ENCODE measurements around the gene NOS2. TPM values are rescaled to one million over a fixed set of nuclear protein-coding genes. Genes with fewer than 3 reads are reported as not detected.

The NOS2 gene
- total RNA-seq, 1 experiment from 2014 or later = 1.4 TPM

GRCh38 chr17:27776882-27777624 lies 23.3 kb downstream of the NOS2 start (continued):
- no peak for TF ChIP-seq PRDM15 (CRISPR knock-in tag; IDR thresholded peaks at IDR 0.05)
- no peak for TF ChIP-seq FOXJ3 (CRISPR knock-in tag; IDR thresholded peaks at IDR 0.05; ENCODE audit: borderline replicate concordance)
- no peak for TF ChIP-seq RELA (CRISPR knock-in tag; IDR thresholded peaks at IDR 0.05; ENCODE audit: borderline replicate concordance)
- no peak for TF ChIP-seq NR2C2 (CRISPR knock-in tag; IDR thresholded peaks at IDR 0.05)
- no peak for TF ChIP-seq IRF2 (CRISPR knock-in tag; IDR thresholded peaks at IDR 0.05; ENCODE audit: borderline replicate concordance, low read depth)
- TF ChIP-seq TEAD1 (CRISPR knock-in tag; IDR thresholded peaks at IDR 0.05) = no peak

- H3K27me3 Mint-ChIP-seq (ENCODE audit: low read depth) = no peaks in the 10 kb centered on the region
- ATAC-seq = no peak
- POLR2A ChIA-PET = interaction anchor here (1.0 kb wide), 1 partner anchor 11 kb away, joined by 3 read pairs; no protein-coding TSS in a partner anchor
- no peak for DNase-seq (ENCODE audit: low spot score)
- TF ChIP-seq STAT6 (CRISPR knock-in tag; conservative IDR thresholded peaks at IDR 0.05; ENCODE audit: low read depth) (no peak), ZNF416 (CRISPR knock-in tag; IDR thresholded peaks at IDR 0.05) (no peak), GRHL2 (CRISPR knock-in tag; IDR thresholded peaks at IDR 0.05; ENCODE audit: insufficient replicate concordance, severe bottlenecking) (no peak), ESRRA (CRISPR knock-in tag; IDR thresholded peaks at IDR 0.05; ENCODE audit: borderline replicate concordance) (no peak), MAX (CRISPR knock-in tag; IDR thresholded peaks at IDR 0.05) (no peak), ATF2 (CRISPR knock-in tag; IDR thresholded peaks at IDR 0.05; ENCODE audit: borderline replicate concordance, low read depth) (no peak), CREM (CRISPR knock-in tag; IDR thresholded peaks at IDR 0.05) (no peak), AFF4 (CRISPR knock-in tag; IDR thresholded peaks at IDR 0.05; ENCODE audit: borderline replicate concordance) (no peak)
- H3K4me3 Mint-ChIP-seq = no peak overlapping the region
- no peak overlapping the region for H3K27ac Mint-ChIP-seq
- peaks cover 6% of the 10 kb centered on the region for H3K4me1 Mint-ChIP-seq
- H3K36me3 Mint-ChIP-seq = no peaks in the 10 kb centered on the region
- CTCF ChIA-PET = interaction anchor here (0.9 to 1.2 kb wide), 5 partner anchors 12 to 117 kb away, joined by 3 to 5 read pairs (median 4); no protein-coding TSS in a partner anchor
- H3K9me3 Mint-ChIP-seq = no peaks in the 10 kb centered on the region
Observed at GRCh38 chr17:27771586-27771985, 28.7 kb downstream of the NOS2 start.

Data from WTC11 (cell line).